HG02642 (cell line): Measurements from ENCODE around the gene SERPINA3.

Source experiments
- ATAC-seq: cut with Tn5 transposase; IDR thresholded peaks from one replicate; pipeline ENCODE4 v1.9.1; 2021; ENCODE audit warnings: mild to moderate bottlenecking; ENCODE audit not compliant: unreplicated experiment, poor library complexity

The SERPINA3 gene

GRCh38 chr14:94650444-94650775 lies 38.2 kb downstream of the SERPINA3 start:
- ATAC-seq: no peak

DNA sequence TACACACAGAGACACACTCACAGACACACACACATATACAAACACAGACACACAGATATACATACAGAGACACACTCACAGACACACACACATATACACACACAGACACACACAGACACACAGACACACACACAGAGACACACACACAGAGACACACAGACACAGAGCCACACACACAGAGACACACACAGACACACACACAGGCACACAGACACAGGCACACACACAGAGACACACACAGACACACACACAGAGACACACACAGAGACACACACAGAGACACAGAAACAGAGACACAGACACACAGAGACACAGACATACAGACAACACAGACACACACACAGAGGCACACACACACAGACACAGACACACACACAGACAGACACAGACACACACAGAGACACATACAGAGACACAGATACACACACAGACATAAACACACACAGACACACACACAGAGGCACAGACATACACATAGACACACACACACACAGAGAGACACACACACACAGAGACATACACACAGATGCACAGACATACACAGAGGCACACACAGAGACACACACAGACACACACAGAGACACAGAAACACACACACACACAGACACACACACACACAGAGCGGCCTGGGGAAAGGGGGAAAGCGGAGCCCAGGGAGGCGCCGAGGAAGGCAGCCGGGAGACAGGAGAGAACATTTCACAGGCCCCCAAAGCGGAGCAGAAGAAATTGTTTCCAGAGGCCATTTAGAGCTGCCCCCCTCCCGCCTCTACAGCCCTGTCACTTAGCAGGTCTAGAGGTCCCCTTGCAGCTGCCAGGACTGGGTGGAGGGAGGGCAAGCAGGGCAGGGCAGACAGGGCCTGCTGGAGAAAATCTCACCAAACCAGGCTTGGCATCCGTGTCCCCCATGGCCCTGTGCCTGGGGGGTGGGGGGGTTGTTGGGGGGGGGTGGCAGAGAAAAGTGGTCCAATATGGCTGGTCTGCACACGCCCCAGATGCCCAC lies 38.9 kb downstream of the SERPINA3 start:
- ATAC-seq: no peak

GRCh38 chr14:94653321-94653720 lies 41.1 kb downstream of the SERPINA3 start:
- ATAC-seq: no peak

GRCh38 chr14:94654071-94654861 lies 42.1 kb downstream of the SERPINA3 start:
- no peak for ATAC-seq

DNA sequence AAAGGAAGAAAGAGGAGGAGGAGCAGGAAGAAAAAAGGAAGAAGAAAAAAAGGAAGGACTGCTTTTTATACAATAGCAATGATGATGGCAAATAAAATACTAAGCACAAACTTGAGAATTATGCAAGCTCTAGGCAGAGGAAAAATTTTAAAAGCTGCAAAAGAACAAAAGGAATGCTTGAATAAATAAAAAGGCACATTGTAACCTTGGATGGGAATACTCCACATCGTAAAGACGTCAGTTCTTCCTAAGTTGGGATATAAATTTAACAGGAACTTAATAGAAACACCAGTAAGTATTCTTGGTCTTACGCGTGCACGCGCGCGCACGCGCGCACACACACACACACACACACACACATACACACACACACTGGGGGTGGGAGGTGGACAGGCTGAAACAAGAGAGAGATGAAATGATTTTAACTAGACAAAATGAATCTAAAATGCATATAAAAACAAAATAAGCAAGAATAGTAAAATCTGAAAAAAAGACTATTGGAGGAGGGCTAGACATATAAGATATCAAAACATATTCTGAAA lies 43.0 kb downstream of the SERPINA3 start:
- ATAC-seq: no peak

GRCh38 chr14:94656043-94656442 lies 43.9 kb downstream of the SERPINA3 start:
- no peak for ATAC-seq

DNA sequence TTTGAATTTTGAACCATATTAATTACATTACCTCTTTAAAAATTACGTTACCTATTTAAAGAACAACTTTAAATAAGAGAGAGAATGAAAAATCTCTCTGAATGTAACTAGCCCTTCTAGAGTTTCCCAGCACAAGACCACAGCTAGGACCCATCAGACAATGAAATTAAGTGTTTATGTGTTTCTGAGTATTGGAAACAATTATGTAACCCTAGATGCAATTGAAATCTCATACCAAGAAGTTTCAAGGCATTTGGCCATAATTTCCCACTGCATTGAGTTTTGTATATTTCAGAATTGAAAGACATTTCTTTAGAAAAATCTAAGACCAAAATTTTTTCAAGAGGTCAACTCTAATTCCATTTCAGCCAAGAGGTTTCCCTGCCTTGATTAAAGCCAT lies 47.1 kb downstream of the SERPINA3 start:
- ATAC-seq: no peak

GRCh38 chr14:94659901-94660300 lies 47.7 kb downstream of the SERPINA3 start:
- no peak for ATAC-seq

- no peak for ATAC-seq
Observed at GRCh38 chr14:94660306-94660946, 48.2 kb downstream of the SERPINA3 start.

DNA sequence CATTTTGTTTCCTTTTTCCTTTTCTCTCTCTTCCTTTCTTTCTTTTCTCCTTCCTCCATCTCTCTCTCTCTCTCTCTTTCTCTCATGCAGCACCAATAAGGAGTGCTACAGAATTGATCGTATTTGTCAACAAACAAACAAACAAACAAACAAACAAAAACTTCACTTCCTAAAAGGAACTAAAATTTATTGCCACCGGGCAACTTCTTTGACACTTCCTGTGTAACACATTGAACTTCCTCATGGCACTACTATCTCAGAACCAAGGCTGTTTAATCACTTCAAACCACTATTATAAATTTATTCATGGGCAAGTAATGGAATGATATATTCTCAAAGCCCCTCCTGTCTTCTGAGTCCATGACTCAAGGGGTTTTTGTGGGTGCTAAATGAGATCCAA lies 51.3 kb downstream of the SERPINA3 start:
- no peak for ATAC-seq

DNA sequence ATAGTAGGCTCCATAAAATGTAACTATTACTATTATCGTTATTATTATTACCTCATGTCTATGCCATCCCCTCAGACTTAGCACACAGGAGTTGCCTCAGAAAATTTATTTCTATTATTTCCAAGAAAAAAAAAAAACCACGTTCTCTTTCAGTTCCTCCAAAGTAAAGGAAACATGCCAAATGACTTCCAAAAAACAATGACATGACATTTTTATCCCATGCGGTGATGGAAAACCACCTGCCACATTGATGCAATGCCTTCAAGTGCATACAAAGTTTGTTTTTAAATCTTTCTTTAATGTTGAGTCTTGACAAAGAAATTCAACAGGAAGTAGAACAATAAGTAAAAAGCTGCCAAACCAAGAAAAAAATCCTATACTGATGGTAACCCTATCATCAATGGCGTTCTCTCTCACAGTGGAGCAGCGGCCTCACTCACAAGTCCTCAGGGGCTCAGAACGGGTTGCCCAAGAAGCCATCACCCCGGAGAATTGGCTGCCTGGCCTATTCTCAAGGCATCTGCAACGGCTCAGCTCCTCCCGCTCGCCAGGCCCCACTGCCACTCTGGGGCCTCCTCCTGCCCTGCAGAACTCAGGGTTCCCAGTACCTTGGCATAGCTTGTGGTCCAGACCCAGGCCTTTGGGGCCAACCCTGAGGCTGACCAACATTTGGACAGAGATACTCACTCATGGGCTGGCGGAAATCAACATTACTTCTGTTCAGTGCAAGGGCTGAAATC lies 51.9 kb downstream of the SERPINA3 start:
- ATAC-seq: no peak

- ATAC-seq: no peak
Observed at GRCh38 chr14:94665121-94665520, 52.9 kb downstream of the SERPINA3 start.

DNA sequence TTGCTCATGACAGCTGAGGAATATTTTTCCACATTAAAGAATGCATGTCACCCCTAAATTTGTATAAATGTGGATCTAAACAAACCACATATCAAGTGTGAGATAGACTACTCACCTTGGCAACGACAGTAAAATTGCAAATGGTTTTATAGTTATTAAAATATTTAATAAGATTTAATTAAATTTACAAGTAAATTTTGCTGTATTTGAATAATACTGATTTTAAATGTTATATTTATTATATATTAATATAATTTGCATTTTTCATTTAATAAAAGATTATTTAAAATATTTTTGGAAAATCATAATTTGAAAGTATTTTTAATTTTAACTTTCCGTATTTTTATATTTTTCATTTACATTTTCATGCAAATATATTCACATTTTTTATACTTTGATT lies 53.4 kb downstream of the SERPINA3 start:
- ATAC-seq: no peak

GRCh38 chr14:94670692-94671285 lies 58.6 kb downstream of the SERPINA3 start:
- no peak for ATAC-seq

DNA sequence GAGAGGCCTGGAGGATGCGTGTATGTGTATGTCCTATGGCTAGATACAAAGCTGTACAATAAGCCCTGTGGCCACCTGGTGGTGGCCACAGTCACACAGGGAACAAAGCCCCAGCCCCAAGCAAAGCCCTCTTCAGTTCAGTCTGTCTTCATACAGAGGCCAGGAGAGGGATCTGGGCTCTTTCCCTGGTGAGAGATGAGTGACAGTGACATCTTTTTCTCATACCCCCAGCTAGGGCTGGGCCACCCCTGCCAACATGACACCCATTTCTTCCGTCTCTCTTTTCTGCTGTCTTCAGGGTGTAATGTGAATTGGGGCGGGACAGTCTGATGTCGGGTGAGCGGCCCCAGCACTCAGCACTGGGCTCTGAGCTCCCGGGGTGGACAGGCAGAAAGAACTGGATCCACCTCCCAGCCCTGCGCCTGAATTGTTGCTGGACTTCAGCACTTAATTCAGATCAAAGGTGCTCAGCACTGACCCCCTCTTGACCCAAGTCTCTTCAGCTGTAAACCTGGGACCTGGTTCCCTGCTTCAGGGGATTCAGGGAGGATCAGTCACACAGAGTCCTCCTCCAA lies 59.8 kb downstream of the SERPINA3 start:
- ATAC-seq: no peak

DNA sequence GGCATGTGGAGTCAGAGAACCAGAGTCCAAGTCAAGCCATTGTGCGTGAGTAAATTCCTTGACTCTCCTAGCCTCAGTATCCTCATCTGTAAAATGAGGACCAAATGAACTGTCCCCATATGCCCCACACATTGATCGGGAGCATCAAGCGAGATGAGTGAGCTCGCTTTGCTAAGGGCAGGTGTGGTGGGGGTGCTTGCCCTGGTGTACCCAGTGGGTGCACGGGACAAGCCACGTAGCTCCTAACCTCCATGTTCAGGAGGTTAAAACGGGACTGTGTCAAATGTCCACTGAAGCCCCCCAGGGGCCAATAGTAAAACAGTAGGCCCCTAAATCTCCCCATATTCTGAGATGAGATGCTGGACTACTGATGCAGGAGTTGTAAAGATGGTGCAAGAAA lies 60.9 kb downstream of the SERPINA3 start:
- no peak for ATAC-seq
